ENCODE data around the gene SLC39A12.

GRCh38 chr10:18005781-18006456 lies 54.2 kb downstream of the SLC39A12 start:
- no peak for TF ChIP-seq CTCF (conservative IDR thresholded peaks at IDR 0.05; ENCODE audit: low read depth, low read length)
- TF ChIP-seq POLR2A (IDR thresholded peaks at IDR 0.05; ENCODE audit: low read depth, low read length) = no peak
- TF ChIP-seq MXI1 (IDR thresholded peaks at IDR 0.05; ENCODE audit: borderline replicate concordance, low read depth, low read length) = no peak
- no peak for TF ChIP-seq RCOR1 (IDR thresholded peaks at IDR 0.05; ENCODE audit: insufficient replicate concordance, low read length)
- TF ChIP-seq FOS (IDR thresholded peaks at IDR 0.05; ENCODE audit: low read depth, low read length) = no peak
- TF ChIP-seq CEBPB (IDR thresholded peaks at IDR 0.05; ENCODE audit: low read depth, low read length) = no peak
- TF ChIP-seq SMC3 (IDR thresholded peaks at IDR 0.05; ENCODE audit: low read depth, low read length) = no peak
